HG03457 (cell line): Measurements from ENCODE around the gene FTHL17.

Source experiments
- ATAC-seq: cut with Tn5 transposase; IDR thresholded peaks from one replicate; pipeline ENCODE4 v1.9.1; 2021; ENCODE audit warnings: moderate number of reproducible peaks; ENCODE audit not compliant: unreplicated experiment

The FTHL17 gene

DNA sequence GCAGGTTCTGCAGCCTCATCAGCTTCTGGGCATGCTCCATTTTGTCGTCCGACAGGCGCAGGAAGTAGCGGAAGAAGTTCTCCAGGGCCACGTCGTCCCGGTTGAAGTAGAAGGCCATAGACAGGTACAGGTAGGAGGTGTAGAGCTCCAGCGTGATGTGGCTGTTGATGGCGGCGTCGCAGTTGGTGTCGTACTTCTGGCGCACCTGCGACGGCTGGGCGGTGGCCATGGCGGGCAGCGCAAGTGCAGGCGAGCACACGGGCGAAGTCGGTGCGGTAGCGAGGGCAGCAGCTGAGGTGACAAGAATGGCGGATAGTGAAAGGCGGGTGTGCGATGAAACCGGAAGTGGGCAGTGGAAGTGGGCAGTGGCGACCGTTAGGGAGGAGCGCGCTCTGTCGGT, at the start of gene FTHL17:
Gene FTHL17 (minus strand): TSS at position 317 of the 400 bp plus-strand sequence. CDS start 88 bp downstream, at position 229.
- no peak for ATAC-seq

DNA sequence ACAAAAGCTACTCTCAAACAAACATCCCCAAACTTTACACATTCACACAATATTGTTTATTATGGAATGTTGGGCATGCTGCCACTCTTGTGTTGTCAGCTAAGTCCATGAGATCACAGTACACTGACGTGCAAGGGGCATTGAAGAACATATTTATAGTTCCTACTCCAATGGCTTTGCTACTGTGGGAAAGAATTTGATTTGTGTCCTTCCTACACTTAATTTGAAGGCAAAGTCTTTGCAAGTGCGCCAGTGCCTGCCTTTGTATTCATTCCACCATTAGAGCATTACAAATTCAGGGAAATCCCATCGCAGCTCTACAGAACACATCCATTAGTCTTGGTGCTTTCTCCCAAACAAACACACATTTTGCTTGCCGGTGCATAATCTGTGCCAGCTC, 45.4 kb upstream of the FTHL17 start:
- ATAC-seq: no peak

GRCh38 chrX:31115398-31115797, 43.6 kb upstream of the FTHL17 start:
- no peak for ATAC-seq

DNA sequence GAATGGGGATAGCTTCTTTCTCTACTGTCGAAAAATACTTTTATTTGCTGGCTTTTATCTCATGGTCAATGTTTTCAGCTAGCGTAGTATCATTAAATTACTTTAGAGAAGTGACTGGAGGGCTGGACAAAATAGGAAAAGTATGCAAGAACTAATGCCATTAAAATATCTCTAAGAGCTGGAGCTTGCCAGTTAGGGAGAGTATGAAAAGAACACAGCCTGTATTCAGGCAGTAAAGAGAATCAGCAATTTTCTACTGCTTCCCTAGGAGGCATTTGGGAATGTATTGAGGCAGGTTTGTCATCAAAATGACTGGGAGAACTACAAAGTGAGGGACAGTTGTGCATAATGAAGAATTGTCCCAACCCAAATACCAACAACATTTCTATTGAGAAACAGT, 43.0 kb upstream of the FTHL17 start:
- no peak for ATAC-seq

- ATAC-seq: no peak
Measured at GRCh38 chrX:31112226-31112999, 40.6 kb upstream of the FTHL17 start.

- ATAC-seq: no peak
Measured at GRCh38 chrX:31110657-31111056, 38.8 kb upstream of the FTHL17 start.

DNA sequence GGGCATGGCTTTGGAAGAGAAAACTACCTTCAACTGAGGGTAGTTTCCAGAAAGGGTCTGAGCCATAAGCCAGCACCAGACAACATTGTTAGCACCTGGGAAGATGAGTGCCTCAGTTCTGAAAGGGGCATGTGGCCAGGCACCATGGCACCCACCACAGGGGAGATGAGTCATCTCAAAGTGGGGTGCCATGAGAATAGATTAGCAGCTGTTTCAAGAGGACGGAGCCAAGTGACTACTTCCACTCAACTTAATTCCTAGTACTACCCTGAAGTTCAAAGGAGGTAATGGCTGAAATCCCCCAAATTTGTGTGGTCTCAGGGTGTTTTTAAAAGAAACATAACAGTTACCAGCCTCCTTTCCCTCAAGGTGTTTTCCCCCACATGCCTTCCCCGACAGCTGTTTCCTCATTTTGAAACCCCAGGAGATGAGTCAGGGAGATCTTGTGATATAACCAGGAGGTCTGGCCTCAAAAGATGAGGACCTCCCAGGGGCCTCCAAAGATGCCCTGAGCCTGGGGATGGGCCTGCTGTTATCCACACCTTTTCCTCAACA, 27.8 kb upstream of the FTHL17 start:
- ATAC-seq: peak; percentile 78

- no peak for ATAC-seq
Measured at GRCh38 chrX:31098079-31098478, 26.2 kb upstream of the FTHL17 start.

- peak; percentile 19 for ATAC-seq
Measured at GRCh38 chrX:31093639-31093975, 21.8 kb upstream of the FTHL17 start.

- ATAC-seq: peak; percentile 49
Measured at GRCh38 chrX:31092970-31093638, 21.3 kb upstream of the FTHL17 start.

- no peak for ATAC-seq
Measured at GRCh38 chrX:31092476-31092875, 20.6 kb upstream of the FTHL17 start.

DNA sequence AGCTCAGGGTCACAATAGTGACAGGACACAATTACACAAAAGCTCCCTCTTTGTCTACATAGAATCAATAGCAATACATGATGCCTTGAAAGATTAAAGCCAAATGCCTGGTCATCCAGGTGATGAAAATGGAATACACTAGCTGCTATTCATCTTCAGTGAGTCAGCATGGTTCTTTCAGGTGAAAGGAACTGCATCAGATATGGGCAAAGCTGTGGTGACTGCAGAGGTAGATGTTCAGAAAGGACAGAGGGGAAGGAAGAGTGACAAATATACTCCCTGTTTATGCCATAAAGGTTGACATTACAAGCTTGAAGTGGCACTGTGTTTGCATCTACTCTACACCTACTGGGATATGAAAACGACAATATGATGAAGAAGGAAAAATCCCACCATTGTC, 20.0 kb upstream of the FTHL17 start:
- no peak for ATAC-seq

DNA sequence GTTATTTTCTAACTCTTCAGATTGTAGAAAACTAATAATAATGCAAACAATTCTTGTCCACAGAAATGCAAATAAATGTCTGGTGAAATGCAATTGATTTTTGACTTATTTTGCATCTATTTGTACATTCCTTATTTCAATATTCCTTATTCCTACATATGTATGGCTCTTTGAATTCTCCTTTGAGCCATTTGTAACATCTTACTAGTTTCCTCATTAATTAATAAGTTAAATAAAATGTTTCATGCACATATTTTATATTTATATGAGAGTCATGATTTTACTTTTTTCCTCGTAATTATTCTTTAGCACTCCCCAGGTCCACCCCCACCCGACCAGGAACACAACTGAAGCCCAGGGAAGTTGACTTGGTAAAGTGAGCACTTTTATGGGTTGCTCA, 2.7 kb upstream of the FTHL17 start:
- ATAC-seq: no peak

DNA sequence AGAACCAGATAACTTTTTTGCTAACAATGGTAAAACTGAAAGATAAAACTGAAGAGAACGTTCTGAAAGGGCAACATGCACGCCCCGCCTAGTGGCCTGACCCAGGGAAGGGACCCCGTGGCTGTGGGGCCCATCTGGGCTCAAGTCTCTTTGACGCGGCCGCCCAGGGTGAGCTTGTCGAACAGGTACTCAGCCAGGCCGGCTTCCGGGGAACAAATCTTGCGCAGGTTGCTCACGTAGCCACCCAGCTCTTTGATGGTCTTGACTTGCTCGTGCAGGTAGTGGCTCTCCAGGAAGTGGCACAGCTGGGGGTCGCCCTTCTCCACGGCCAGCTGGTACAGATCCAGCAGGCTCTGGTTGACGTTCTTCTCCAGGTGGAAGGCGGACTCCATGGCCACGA, 579 bp downstream of the FTHL17 start:
- ATAC-seq: no peak

DNA sequence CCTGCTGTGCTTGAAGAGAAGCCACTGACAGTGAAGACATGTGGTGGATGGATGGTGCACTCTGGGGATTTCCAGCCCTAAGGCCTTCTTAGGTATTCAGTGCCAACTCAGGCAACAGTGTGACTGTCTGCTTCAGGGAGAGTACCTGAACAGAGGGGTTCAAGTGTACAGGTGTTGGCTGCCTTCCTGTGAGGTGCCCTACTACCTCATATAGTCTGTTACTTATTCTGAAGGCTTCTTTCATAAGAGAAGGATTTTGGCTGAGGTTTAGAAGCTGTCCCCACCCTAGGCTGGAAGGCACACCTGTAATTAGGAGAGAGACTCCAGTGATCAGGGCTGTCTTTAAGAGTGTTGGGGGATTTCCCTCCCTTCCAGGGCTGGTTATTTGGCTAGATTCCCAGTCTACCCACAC, 1.8 kb downstream of the FTHL17 start:
- peak; percentile 81 for ATAC-seq

DNA sequence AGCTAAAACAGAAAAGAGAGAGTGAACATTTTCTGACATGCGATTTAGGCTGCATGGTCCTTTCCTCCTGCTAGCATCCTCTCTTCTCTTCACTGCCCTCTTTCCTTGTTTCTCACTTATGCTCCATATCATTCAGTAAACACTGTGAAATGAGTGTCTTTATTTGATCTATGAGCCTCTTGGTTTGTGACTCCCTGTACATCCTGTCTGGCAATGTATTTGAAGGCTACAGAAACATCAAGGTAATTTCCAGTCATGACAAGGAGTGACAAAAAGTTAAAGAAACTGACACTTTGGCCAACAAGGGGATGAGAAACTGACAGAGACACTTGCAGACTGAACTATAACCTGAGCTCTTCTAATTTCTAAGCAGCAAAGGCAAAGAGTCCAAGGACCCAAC, 8.7 kb downstream of the FTHL17 start:
- no peak for ATAC-seq

DNA sequence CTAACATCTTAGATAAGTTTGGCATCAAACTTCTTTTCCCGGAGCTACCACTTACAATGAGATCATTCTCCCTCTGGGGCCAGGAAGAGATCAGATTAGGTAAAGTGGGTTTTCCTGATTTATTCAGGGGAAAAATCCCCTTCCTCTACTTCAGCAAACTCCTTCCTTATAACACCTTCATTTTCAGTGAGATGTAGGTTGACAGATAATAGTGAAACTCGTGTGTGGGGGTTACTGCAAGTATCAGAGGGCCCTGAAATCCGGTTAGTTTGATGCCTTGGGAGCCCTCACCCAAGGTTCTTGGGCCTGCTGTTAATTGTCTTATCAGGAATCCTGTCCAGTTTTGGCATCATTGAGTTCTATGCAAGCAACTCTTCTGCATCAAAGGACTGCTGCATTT, 10.8 kb downstream of the FTHL17 start:
- ATAC-seq: peak; percentile 82

DNA sequence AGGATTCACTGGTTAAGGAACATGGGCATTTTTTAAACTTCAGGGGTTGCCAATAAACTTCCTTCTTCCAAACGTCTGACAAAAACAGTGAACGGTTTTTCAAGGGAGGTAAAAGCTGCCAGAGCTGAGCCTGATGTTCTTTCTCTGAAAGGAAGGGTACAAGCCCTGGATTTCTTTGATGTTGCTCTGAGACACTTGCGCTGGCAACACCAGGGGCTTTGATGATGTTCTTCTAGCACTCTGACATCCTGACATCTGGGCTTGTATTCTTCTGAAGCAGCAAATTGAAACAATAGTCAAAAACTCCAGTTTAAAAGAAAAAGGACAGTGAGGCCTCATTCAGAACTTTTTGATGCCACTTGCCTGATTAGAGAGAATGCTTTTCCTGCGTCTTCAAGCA, 11.8 kb downstream of the FTHL17 start:
- ATAC-seq: no peak

- ATAC-seq: no peak
Measured at GRCh38 chrX:31058284-31058683, 13.6 kb downstream of the FTHL17 start.

DNA sequence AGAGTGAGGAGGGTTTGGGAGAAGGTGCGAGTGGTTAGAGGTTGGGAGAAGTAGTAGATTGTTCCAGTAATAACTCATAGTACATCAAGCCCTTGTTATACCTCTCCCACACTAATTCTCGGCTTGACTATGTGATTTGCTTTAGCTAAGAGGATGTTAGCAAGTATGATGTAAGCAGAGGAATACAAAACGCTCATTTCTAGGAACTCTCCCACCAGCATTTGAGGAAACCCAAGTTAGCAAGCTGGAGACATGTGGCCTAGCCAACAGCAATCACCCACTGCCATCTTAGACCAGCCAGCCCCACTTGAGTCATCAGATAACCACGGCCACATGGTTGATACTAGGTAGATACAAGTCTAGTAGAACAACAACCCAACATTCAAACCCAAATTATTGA, 14.2 kb downstream of the FTHL17 start:
- no peak for ATAC-seq

GRCh38 chrX:31057291-31057690, 14.6 kb downstream of the FTHL17 start:
- ATAC-seq: no peak

DNA sequence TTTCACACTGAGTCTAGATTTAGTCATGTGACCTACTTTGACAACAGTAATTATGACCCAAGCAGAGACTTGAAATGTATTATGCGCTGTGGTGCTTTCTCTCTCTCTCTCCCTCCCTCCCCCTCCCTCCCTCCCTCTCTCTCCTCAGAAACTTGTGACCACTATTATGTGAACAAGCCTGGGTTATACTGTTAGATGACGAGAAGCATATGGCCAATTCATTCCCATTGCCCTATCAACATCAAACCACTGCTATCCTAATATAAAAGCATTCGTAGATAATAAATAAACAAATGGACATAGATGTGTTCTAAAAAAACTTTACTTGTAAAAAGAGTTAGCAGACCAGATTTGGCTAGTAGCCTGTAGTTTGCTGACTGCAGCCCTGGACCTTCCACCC, 18.2 kb downstream of the FTHL17 start:
- ATAC-seq: no peak
